Testis (tissue), 3 donors: ENCODE data around the gene CAPZA1. TPM values are rescaled to one million over a fixed set of nuclear protein-coding genes. Genes with fewer than 3 reads are reported as not detected.

Experiments
- DNase-seq: peaks from one replicate; pipeline ENCODE4 v3.0.0-alpha.2; 2019
- H3K27ac ChIP-seq, 2 donors: fragments of 200-600 bp; sonication (generic); one replicate each; pipeline ENCODE4 v1.5.1; 2019
- H3K27me3 ChIP-seq: fragments of 200-600 bp; sonication (generic); one replicate; pipeline ENCODE4 v1.5.1; 2019
- H3K36me3 ChIP-seq: fragments of 200-600 bp; sonication (generic); one replicate; pipeline ENCODE4 v1.5.1; 2017; ENCODE audit warnings: low read depth; ENCODE audit errors: missing control alignments
- H3K4me1 ChIP-seq: fragments of 200-600 bp; sonication (generic); one replicate; pipeline ENCODE4 v1.5.1; 2019
- H3K4me3 ChIP-seq, 2 donors: fragments of 200-600 bp; sonication (generic); one replicate each; pipeline ENCODE4 v1.5.1; 2017 to 2019
- H3K9me3 ChIP-seq: fragments of 200-600 bp; sonication (generic); one replicate; pipeline ENCODE4 v1.5.1; 2017
- CTCF ChIP-seq, 3 experiments: fragments of 450-650 bp in 2 of 3; fragments of 200-600 bp in 1 of 3; sonication (generic) in 1 of 3; IDR thresholded peaks; one replicate each; pipeline ENCODE4 v1.5.1; 2016 to 2019; ENCODE audit warnings: antibody characterized with exemption in 3 of 3, mild to moderate bottlenecking in 2 of 3, moderate library complexity in 1 of 3
- POLR2A ChIP-seq: fragments of 450-650 bp; IDR thresholded peaks from one replicate; pipeline ENCODE4 v1.6.1; 2017; ENCODE audit warnings: antibody characterized with exemption, mild to moderate bottlenecking, moderate library complexity
- WGBS, 2 donors: methylation state at CpG; one replicate each; pipeline ENCODE4 v1.1.5; 2018; 5-methylcytosine and 5-hydroxymethylcytosine counted together
- intact Hi-C: fragments of 100-400 bp; cut with DNase I; formaldehyde crosslinking; loops from one replicate; pipeline ENCODE4 v1.15.1; 2023; ENCODE audit warnings: low total_unique reads
- polyA plus RNA-seq: library from polyadenylated mRNA; stranded (reverse); fragments of 350-450 nt; fragmentation: Illumina TruSeq; extraction: RNeasy Lipid Tissue Mini Kit (QIAGEN cat#74804); gene quantifications from one replicate; pipeline ENCODE4 v1.2.3, GENCODE V29; 2014; ENCODE audit warnings: low read depth, low replicate concordance; ENCODE audit not compliant: insufficient read depth
- total RNA-seq, 2 donors: library from RNA; depleted of rRNA; stranded (reverse); fragments of >200 nt; gene quantifications; one replicate each; pipeline ENCODE4 v1.2.3, GENCODE V29; 2016

CAPZA1 gene
- total and polyA plus RNA-seq, 3 donors from 2014 or later: 120 to 148 (median 144) TPM

GRCh38 chr1:112699425-112700144 is 80.0 kb downstream of the CAPZA1 start:
- H3K4me1 ChIP-seq: peaks cover 65% of the 10 kb centered on the region
- TF ChIP-seq CTCF (IDR thresholded peaks at IDR 0.05) (no peak), POLR2A (no peak)
- no peaks in the 10 kb centered on the region for H3K27me3 ChIP-seq
- H3K36me3 ChIP-seq: no peaks in the 10 kb centered on the region
- no peak overlapping the region for H3K4me3 ChIP-seq
- DNase-seq: no peak
- 53 to 66% methylated on average over 9 to 13 of the region's 13 CpGs for WGBS, 2 donors
- H3K27ac ChIP-seq: peak overlapping the region; percentile 93
- intact Hi-C loops: no loop called here
- no peaks in the 10 kb centered on the region for H3K9me3 ChIP-seq

- Histone ChIP-seq H3K27ac (peak overlapping the region; percentile 93), H3K27me3 (no peaks in the 10 kb centered on the region), H3K4me1 (peaks cover 73% of the 10 kb centered on the region), H3K9me3 (no peaks in the 10 kb centered on the region), H3K4me3 (no peak overlapping the region), H3K36me3 (no peaks in the 10 kb centered on the region)
- intact Hi-C loops: no loop called here
- WGBS, 2 donors: 21 to 26% methylated on average over 5 to 7 of the region's 7 CpGs
- TF ChIP-seq POLR2A: no peak
- no peak for TF ChIP-seq CTCF (IDR thresholded peaks at IDR 0.05)
- peak; percentile 99 for DNase-seq
Measured at GRCh38 chr1:112700290-112701226, 80.9 kb downstream of the CAPZA1 start.

GRCh38 chr1:112701227-112702066 is 81.8 kb downstream of the CAPZA1 start:
- DNase-seq: no peak
- no peaks in the 10 kb centered on the region for H3K27me3 ChIP-seq
- intact Hi-C loops: no loop called here
- H3K4me3 ChIP-seq: no peak overlapping the region
- H3K4me1 ChIP-seq: peaks cover 78% of the 10 kb centered on the region
- WGBS, 2 donors: 49 to 60% methylated on average over 10 to 17 of the region's 17 CpGs
- H3K9me3 ChIP-seq: no peaks in the 10 kb centered on the region
- H3K27ac ChIP-seq: peak overlapping the region; percentile 93
- TF ChIP-seq CTCF (IDR thresholded peaks at IDR 0.05) (no peak), POLR2A (no peak)
- no peaks in the 10 kb centered on the region for H3K36me3 ChIP-seq

GRCh38 chr1:112702067-112702395 is 82.4 kb downstream of the CAPZA1 start:
- TF ChIP-seq POLR2A: no peak
- no peaks in the 10 kb centered on the region for H3K36me3 ChIP-seq
- H3K27me3 ChIP-seq: no peaks in the 10 kb centered on the region
- 52 to 67% methylated on average over 3 of the region's 3 CpGs for WGBS, 2 donors
- peak overlapping the region; percentile 93 for H3K27ac ChIP-seq
- peaks cover 78% of the 10 kb centered on the region for H3K4me1 ChIP-seq
- no peak for DNase-seq
- no peaks in the 10 kb centered on the region for H3K9me3 ChIP-seq
- no peak overlapping the region for H3K4me3 ChIP-seq
- intact Hi-C loops: no loop called here
